HG03354 (cell line): Measurements from ENCODE around the gene NINJ1.
"Not testable (repeated sequence)": the region's sequence is repeated elsewhere in the genome, so short reads cannot be mapped to it uniquely, and the experiment has no call there.

Experiments
- ATAC-seq: cut with Tn5 transposase; IDR thresholded peaks from one replicate; pipeline ENCODE4 v1.9.1; 2021; ENCODE audit warnings: mild to moderate bottlenecking; ENCODE audit not compliant: unreplicated experiment, poor library complexity, severe bottlenecking

NINJ1 gene

DNA sequence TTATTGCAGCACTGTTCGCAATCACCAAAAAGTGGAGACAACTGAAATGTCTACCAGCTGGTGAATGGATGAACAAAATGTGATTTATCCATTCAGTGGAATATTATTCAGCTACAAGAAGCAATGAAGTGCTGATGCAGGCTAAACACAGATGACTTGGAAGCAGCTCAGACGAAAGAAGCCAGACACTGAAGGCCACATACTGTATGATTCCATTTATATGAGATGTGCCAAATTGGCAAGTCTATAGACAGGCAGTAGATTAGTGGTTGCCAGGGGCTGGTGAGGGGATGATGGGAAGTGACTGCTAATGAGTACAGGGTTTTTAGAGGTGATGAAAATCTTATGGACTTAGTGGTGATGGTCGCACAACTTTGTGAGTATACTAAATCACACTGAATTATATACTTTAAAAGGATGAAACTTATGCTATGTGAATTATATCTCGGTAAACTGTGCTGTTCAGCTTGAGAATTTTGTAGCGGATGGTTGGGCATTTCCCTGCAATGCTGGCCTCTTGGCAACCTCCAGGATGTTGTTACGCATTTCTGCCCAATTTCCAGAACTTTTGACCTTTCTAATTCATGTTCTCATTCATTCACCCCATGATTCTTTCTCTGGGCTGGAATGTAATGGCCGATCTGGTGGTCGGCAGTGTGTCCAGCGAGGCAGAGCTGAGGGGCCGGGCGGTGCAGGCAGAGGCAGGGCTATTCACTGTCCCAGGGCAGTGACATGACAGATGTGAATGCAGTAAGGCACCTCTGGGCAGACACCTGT, 27.9 kb upstream of the NINJ1 start:
- no peak for ATAC-seq

DNA sequence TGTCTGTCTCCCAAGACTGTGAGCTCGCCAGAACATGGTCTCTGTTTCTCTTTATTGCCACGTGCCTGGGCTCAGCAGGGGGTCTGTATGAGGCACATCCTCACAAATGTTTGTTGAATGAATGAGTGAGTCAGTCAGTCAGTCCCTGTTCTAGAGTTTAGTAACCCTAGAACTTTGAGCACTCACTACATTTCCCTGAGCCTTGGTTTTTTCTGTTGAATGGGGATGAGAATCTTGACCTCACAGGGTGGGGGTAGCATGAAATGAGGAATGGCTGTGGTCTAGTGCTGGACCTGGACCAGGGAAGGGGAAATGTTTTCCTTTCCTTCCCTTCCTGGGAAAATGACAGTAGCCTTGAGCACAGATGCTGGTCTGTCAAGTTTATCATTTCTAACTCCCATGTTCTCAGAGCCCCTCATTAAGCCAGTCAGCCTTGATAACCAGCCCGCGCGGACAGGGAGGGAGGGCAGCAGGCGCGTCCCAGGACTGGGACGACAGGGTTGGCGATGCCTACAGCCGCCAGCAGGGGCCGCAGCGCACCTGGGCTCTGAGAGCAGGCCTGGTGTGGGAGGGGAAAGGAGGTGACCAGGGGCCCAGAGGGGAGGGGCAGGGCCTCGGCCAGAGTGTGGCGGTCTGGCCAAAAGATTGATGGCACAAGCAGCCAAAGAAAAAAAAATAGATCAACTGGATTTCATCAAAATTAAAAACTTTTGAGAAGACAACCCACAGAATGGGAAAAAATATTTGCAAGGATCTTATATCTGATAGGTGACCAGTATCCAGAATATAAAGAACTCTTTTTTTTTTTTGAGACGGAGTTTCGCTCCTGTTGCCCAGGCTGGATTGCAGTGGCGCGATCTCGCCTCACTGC, 25.8 kb upstream of the NINJ1 start:
- peak; percentile 88 for ATAC-seq

- no peak for ATAC-seq
These were observed 22.5 kb upstream of the NINJ1 start for GRCh38 chr9:93156475-93157008.

DNA sequence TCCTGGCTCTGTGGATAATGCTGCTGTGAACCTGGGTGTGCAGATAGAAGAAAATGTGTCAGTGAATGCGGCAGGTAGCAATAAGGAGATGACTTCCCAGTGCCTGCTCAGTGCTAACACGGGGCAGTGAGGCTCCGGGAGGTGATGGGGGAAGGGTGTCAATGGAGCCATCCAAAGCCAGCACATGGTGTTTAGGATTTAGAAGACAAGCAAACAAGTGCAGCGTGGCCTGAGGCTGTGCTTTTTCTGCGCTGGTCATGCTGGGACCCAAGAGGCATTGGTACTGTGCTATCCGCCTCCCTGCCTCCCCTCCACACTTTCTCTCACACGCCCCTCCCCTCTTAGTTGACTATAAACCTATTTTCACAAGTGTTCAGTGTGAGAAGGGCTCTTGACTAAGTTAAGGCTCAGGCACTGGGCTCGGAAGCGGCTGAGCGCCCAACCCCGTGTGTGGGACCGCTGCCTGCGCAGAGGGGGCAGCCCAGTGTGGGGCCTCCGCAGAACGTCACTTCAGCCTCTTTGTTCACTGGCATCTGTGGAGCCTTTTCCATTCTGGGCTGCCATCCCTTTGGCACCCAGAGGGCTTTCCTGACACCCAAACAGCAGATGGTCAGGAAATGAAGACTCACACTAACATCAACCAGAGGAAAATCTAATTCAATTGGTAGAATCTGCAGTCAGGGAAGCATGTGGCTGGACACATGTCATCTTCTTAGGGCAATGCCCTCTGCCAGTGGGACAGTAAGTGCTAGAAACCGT, 21.8 kb upstream of the NINJ1 start:
- no peak for ATAC-seq

- ATAC-seq: no peak
These were observed 20.3 kb upstream of the NINJ1 start for GRCh38 chr9:93154293-93154903.

- no peak for ATAC-seq
These were observed 17.2 kb upstream of the NINJ1 start for GRCh38 chr9:93151097-93151784.

DNA sequence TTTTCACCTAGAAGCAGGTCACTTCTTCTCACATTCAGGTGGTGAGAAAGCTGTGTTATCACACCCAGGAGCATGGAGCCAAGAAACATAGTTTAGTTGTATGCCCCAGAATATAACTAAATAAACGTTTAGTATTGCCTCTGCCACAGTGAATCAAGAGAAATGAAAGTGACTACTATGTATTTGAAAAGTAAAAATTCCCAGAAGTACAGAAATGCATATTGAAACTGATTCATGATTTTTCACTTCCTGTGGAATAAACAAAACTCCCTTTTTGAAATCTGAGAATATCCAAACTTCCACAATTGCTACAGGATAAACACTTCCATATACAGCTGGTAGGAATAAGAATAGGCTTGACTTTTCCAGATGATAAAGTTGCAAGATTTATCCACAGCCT, 15.3 kb upstream of the NINJ1 start:
- ATAC-seq: no peak

DNA sequence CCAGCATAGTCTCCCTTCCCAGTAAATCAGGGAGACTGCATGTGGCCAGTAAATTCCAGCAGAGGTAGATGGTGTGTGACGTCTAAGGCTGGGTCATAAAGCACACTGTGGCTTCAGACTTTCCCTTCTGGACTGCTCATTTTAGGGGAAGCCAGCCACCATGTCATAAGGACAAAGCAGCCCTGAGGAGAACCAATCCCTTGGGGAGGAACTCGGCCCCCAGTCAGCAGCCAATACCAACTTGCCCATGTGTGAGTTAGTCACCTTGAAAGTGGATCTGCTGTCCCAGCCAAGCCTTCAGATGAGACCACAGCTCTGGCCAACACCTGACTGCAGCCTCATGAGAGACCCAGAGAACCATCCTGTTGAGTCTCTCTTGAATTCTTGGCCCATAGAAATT, 14.7 kb upstream of the NINJ1 start:
- no peak for ATAC-seq

DNA sequence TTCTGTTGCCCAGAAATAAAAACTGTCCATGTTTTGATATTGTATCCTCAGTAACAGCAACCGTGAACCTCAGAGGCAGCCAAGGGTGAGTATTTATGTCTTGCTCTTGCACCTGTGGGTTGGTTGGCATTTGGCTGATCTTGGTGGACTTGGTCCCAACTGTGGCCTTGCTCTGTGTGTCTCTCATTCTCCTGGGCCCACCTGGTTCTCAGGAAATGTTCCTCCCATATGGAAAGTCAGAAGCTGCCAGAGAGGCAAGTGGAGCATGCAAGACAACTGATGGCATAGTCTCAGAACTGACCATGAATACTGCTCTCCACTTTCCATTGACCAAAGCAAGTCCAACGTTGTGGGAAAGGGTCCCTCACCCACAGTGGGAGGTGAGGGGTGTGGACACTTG, 13.6 kb upstream of the NINJ1 start:
- no peak for ATAC-seq

DNA sequence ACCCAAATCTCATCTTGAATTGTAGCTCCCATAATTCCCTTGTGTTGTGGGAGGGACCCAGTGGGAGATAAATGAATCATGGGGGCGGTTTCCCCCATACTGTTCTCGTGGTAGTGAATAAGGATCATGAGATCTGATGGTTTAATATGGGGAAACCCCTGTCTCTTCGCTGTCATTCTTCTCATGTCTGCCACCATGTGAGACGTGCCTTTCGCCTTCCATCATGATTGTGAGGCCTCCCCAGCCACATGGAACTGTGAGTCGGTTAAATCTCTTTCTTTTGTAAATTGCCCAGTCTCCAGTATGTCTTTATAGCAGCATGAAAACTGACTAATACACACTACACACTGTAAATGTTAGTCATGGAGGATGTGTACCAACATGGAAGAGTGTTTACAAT, 12.6 kb upstream of the NINJ1 start:
- ATAC-seq: not testable (repeated sequence)

- no peak for ATAC-seq
These were observed 9.9 kb upstream of the NINJ1 start for GRCh38 chr9:93143830-93144530.

DNA sequence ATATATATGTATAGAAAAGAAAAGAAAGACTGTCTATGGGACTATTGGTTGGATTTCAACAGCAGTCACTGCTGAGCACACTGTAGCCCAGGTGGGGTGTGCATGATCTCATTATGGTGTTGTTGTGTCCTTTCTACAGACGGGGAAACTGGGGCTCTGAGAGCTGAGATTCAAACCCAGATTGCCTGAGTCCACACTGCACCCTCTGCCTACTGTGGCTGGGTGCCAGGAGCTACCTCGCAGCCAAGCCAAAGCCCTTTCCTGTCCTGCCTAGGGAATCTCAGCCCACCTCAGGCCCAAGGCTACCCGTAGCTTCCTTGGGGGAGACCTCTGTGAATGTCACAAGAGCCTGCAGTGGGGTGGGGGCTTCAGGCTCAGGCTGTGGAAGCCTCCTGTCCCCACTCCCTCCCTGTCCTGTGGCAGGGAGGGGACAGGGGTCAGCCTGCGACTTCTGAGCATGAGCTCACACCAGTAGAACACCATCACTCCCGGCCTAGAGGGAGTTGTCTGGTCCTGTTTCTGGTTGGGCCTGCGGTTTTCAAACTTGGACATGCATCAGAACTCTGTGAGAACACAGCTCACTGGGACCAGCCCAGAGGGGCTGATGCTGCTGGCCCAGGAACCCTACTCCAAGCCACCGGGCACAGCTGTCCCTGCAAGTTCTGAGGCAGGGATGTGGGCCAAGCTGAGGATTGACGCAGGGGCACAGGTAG, 7.9 kb upstream of the NINJ1 start:
- ATAC-seq: no peak

DNA sequence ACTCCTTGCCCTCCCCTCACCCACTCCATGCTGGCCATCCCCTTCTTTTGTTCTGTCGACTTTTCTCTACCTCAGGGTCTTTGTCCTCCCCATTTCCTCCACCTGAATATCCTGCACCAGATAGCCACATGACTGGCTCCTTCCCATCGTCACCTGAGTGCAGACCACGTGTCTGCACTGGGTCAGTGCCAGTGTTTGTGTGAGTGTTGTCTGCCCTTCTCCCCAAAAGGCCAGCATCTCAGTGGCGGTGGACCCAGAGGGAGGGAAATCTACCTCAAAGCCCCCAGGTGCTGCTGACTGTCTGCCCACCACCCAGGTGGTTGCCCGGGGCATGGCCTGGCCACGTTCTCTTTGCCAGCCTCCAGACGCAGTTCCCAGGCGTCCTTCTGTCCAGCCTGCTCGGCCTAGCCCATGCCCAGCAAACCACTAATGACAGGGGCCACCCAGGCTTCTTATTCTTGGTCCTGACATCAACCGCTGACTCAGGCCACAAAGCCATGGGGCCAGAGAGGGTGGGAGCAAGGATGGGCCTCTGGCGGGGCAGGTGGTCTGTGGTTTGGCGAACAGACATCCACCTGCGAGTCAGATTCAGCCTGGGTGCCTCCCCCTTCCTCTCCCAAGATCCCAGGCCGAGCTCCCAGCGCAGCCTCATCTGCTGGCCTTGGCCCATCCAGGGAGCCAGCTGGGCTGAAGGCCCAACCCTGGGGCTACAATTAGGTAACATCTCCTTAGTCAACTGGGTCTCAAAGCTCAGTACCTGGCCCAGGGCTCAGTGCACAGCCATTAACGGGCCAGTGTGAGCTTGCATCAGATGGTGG, 5.5 kb upstream of the NINJ1 start:
- no peak for ATAC-seq

DNA sequence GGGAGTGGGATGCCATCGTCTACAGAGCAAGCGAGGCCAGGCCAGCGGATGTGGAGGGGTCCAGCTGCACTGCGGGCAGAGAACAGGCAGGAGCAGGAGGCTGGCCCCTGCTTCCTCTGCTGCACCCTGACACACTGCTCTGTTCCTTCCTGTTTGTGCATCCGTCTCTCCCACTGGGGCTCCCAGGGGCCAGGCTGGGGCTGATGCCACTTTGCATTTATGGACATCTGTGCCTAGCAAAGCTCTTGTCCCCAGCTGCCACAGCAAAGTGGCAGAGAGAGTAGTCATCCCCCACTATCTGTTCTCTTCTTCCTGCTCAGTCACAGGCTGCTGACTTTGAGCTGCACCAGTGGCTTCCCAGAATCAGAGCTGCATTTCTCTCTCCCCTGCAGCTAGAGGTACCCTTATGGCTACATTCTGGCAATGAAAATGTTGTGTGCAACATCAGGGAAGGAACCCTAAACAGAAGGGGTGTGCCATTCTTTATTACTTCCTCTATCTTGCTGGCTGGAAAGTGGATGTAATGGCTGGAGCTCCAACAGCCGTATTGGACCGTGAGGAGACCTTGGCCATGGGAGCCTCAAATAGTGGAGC, 4.2 kb upstream of the NINJ1 start:
- no peak for ATAC-seq

- ATAC-seq: no peak
These were observed 3.3 kb upstream of the NINJ1 start for GRCh38 chr9:93137362-93137761.

- no peak for ATAC-seq
These were observed 2.0 kb upstream of the NINJ1 start for GRCh38 chr9:93136011-93136440.
